ENCODE data around the gene ANHX. TPM values are rescaled to one million over a fixed set of nuclear protein-coding genes. Genes with fewer than 3 reads are reported as not detected.

ANHX gene

DNA sequence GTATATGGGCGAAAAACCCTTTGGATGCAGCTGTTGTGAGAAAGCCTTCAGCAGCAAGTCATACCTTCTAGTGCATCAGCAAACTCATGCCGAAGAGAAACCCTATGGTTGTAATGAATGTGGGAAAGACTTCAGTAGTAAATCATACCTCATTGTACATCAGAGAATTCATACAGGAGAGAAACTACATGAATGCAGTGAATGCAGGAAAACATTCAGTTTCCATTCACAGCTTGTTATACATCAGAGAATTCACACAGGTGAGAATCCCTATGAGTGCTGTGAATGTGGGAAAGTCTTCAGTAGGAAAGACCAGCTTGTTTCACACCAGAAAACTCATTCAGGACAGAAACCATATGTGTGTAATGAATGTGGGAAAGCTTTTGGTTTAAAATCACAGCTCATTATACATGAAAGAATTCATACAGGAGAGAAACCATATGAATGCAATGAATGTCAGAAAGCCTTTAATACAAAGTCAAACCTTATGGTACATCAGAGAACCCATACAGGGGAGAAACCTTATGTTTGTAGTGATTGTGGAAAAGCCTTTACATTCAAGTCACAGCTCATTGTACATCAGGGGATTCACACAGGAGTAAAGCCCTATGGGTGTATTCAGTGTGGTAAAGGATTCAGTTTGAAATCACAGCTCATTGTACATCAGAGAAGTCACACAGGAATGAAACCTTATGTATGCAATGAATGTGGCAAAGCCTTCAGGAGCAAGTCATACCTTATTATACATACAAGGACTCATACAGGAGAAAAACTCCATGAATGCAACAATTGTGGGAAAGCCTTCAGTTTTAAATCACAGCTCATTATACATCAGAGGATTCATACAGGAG lies 33.0 kb downstream of the ANHX start:
- Histone ChIP-seq H3K9ac (ENCODE audit: low read depth, low read length) (no peak overlapping the region), H3K36me3 (ENCODE audit: insufficient read depth, low read length) (peaks cover 39% of the 10 kb centered on the region), H3K27me3 (ENCODE audit: control insufficient read depth, insufficient read depth, low read length) (no peaks in the 10 kb centered on the region), H3K9me3 (replicated peaks; ENCODE audit: low read length) (peaks cover 64% of the 10 kb centered on the region), H3K4me1 (ENCODE audit: control insufficient read depth, insufficient read depth, low read length) (no peaks in the 10 kb centered on the region), H3K4me3 (ENCODE audit: low read length) (no peak overlapping the region), H3K4me2 (ENCODE audit: low read length) (no peak overlapping the region)

DNA sequence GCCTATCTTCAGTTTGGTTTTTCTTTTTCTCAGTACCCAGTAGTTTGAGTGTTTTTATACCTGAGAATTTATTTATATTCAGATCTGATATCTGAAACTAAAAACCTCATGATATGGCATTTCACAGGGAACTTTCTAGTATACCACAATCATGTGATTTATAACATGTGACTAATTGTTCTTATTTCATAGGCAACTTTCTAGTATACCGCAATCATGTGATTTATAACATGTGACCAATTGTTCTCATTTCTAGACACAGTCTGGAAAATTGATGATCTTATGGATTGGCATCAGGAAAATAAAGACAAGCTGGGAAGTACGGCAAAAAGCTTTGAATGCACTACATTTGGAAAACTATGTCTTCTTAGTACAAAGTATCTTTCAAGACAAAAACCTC lies 33.8 kb downstream of the ANHX start:
- no peak overlapping the region for H3K4me2 ChIP-seq (ENCODE audit: low read length)
- no peaks in the 10 kb centered on the region for H3K4me1 ChIP-seq (ENCODE audit: control insufficient read depth, insufficient read depth, low read length)
- no peak overlapping the region for H3K4me3 ChIP-seq (ENCODE audit: low read length)
- H3K9me3 ChIP-seq (replicated peaks; ENCODE audit: low read length): peaks cover 64% of the 10 kb centered on the region
- no peaks in the 10 kb centered on the region for H3K27me3 ChIP-seq (ENCODE audit: control insufficient read depth, insufficient read depth, low read length)
- H3K36me3 ChIP-seq (ENCODE audit: insufficient read depth, low read length): peaks cover 39% of the 10 kb centered on the region
- no peak overlapping the region for H3K9ac ChIP-seq (ENCODE audit: low read depth, low read length)

DNA sequence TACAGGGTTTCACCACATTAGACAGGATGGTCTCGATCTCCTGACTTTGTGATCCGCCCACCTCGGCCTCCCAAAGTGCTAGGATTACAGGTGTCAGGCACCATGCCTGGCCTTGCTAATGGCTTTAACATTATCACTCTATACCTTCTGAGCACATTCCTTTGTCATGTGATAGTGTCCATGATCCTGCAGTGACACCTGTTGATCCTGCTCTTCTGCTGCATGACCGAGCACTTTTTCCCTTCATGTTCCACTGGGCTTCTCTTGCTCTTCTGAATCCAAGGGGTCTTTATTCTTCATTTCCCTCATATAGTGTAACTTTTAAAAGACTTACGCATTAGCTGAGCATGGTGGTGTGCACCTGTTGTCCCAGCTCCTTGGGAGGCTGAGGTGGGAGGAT lies 42.8 kb downstream of the ANHX start:
- Histone ChIP-seq H3K9me3 (replicated peaks; ENCODE audit: low read length) (peaks cover 51% of the 10 kb centered on the region), H3K4me2 (ENCODE audit: low read length) (no peak overlapping the region), H3K27me3 (ENCODE audit: control insufficient read depth, insufficient read depth, low read length) (no peaks in the 10 kb centered on the region), H3K9ac (ENCODE audit: low read depth, low read length) (no peak overlapping the region), H3K4me1 (ENCODE audit: control insufficient read depth, insufficient read depth, low read length) (no peaks in the 10 kb centered on the region), H3K36me3 (ENCODE audit: insufficient read depth, low read length) (peaks cover 78% of the 10 kb centered on the region), H3K4me3 (ENCODE audit: low read length) (no peak overlapping the region)

DNA sequence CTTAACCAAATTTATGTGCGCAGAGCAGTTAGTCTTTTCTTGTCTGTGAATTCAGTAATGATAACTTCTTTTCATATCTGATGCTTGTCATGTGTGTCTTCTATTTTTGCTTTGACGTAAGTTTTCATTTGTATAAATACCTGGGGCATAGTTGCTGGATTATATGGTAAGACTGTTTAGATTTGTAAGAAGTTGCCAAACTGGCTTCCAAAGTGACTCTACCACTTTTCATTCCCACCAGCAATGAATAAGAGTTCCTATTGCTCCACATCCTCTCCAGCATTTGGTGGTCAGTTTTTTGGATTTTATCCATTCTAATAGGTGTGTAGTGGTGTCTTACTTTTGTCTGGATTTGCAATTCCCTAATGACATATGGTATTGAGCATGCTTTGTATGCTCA lies 45.5 kb downstream of the ANHX start:
- Histone ChIP-seq H3K9me3 (replicated peaks; ENCODE audit: low read length) (peaks cover 44% of the 10 kb centered on the region), H3K27me3 (ENCODE audit: control insufficient read depth, insufficient read depth, low read length) (no peaks in the 10 kb centered on the region), H3K9ac (ENCODE audit: low read depth, low read length) (no peak overlapping the region), H3K4me1 (ENCODE audit: control insufficient read depth, insufficient read depth, low read length) (no peaks in the 10 kb centered on the region), H3K4me3 (ENCODE audit: low read length) (no peak overlapping the region), H3K4me2 (ENCODE audit: low read length) (no peak overlapping the region), H3K36me3 (ENCODE audit: insufficient read depth, low read length) (peaks cover 88% of the 10 kb centered on the region)

DNA sequence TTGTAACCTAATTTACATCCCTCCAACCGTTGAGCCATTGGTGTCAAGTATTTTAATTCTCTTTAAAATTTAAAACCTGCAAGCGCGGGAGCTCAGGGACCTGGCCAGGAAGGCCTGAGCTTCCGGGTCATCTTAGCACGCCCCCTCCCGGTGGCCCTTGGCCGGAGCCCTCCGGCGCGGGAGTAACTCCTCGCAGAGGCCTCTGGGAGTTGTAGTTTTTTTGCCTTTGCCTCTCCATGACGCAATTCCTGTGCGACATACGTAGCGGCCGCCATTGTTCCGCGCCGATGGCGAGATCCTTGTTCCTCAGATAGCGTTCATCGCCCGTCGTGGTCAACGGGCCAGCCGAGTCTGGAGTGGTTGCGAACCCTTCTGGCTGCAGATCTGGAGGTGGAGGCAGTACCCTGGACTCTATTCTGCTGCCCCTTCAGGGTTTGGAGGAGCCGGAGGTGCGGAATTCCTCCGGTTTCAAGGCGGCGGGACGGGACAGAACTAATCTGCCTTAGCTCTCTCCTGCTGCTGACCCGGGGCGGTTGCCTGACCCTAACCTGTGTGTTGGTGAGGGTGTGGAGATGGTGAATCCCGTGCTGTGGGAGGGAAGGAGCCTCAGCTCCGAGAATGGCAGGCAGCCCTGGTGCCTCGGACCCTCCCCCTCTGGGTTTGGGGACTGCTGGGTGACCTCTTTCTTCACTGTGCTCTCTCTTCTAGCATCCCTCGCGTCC lies 54.3 kb downstream of the ANHX start, which contains the start of gene ZNF268:
ZNF268 (plus strand) TSS at position 258 of the 722 bp plus-strand sequence. CDS start 503 bp downstream, outside the sequence.
- Histone ChIP-seq H3K9me3 (replicated peaks; ENCODE audit: low read length) (peaks cover 3% of the 10 kb centered on the region), H3K27me3 (ENCODE audit: control insufficient read depth, insufficient read depth, low read length) (no peaks in the 10 kb centered on the region), H3K9ac (ENCODE audit: low read depth, low read length) (peak within 1 kb of the TSS; percentile 94), H3K36me3 (ENCODE audit: insufficient read depth, low read length) (peaks cover 26% of the 10 kb centered on the region), H3K4me3 (ENCODE audit: low read length) (peak within 1 kb of the TSS; percentile 95), H3K4me1 (ENCODE audit: control insufficient read depth, insufficient read depth, low read length) (no peaks in the 10 kb centered on the region), H3K4me2 (ENCODE audit: low read length) (peak within 1 kb of the TSS; percentile 80)

DNA sequence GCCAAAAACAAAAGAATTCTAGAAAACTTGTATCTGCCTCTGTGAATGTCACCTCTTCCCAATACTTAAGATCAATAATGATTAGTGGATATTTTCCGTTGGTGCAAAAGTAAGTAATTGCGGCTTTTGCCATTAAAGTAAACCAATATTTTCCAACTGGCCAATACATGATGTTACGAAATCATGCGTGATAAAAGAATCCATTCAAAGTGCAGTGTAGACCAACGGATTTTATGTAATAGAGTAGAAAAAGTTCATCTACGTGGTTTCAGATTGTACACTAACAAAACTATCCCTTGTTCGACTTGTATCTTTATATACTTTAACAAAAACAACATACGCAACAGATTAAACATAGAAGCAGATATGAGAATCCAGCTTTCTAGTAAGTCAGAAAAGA lies 55.0 kb downstream of the ANHX start:
- Histone ChIP-seq H3K36me3 (ENCODE audit: insufficient read depth, low read length) (peaks cover 21% of the 10 kb centered on the region), H3K4me1 (ENCODE audit: control insufficient read depth, insufficient read depth, low read length) (no peaks in the 10 kb centered on the region), H3K9me3 (replicated peaks; ENCODE audit: low read length) (peaks cover 3% of the 10 kb centered on the region), H3K27me3 (ENCODE audit: control insufficient read depth, insufficient read depth, low read length) (no peaks in the 10 kb centered on the region), H3K4me3 (ENCODE audit: low read length) (no peak overlapping the region), H3K4me2 (ENCODE audit: low read length) (no peak overlapping the region), H3K9ac (ENCODE audit: low read depth, low read length) (no peak overlapping the region)

DNA sequence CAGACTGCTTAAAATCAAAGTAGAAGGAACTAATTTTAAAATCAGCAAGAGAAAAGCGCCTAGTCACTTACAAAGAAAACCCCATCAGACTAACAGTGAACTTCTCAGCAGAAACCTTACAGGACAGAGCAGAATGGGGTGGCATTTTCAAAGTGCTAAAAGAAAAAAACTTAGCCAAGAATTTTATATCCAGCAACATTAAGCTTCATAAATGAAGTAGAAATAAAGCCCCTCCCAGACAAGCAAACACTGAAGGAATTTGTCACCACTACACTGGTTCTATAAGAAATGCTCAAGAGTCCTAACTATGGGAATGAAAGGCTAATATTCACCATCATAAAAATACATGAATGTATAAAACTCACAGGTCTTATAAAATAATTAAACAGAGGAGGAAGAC lies 60.8 kb downstream of the ANHX start:
- H3K4me1 ChIP-seq (ENCODE audit: control insufficient read depth, insufficient read depth, low read length): no peaks in the 10 kb centered on the region
- H3K27me3 ChIP-seq (ENCODE audit: control insufficient read depth, insufficient read depth, low read length): no peaks in the 10 kb centered on the region
- H3K9me3 ChIP-seq (replicated peaks; ENCODE audit: low read length): no peaks in the 10 kb centered on the region
- no peak overlapping the region for H3K4me3 ChIP-seq (ENCODE audit: low read length)
- H3K4me2 ChIP-seq (ENCODE audit: low read length): no peak overlapping the region
- H3K9ac ChIP-seq (ENCODE audit: low read depth, low read length): no peak overlapping the region
- H3K36me3 ChIP-seq (ENCODE audit: insufficient read depth, low read length): no peaks in the 10 kb centered on the region

DNA sequence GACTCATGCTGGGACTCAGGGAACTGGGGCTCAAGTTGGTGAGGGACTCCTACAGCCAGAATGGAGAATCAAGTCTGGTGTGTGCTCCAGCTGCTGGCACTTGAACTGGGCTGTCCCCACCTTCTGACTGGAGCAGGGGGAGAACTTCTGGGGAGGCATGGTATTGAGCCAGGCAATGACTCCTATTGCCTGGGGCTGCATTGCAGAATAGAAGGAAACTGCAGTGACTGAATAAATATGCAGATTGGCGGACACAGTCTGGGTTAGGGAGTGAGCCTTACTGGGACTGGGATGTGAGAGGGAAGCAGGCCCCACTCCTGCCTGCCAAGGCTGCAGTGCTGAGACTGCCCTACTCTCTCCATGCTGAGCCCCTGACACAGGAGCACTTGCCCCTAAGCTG lies 63.2 kb downstream of the ANHX start:
- Histone ChIP-seq H3K36me3 (ENCODE audit: insufficient read depth, low read length) (no peaks in the 10 kb centered on the region), H3K4me2 (ENCODE audit: low read length) (no peak overlapping the region), H3K27me3 (ENCODE audit: control insufficient read depth, insufficient read depth, low read length) (no peaks in the 10 kb centered on the region), H3K4me3 (ENCODE audit: low read length) (no peak overlapping the region), H3K9me3 (replicated peaks; ENCODE audit: low read length) (peaks cover 1% of the 10 kb centered on the region), H3K4me1 (ENCODE audit: control insufficient read depth, insufficient read depth, low read length) (no peaks in the 10 kb centered on the region), H3K9ac (ENCODE audit: low read depth, low read length) (no peak overlapping the region)

Small RNA genes within 50 kb of the gene (small RNA-seq; reads per million reads assigned to genes)
- gene RF00019 (not detected), gene RNU6-717P (not detected)
